GM10266 (cell line): ENCODE measurements around the gene ZNF808.
A peak's percentile ranks its signal among the peaks of the same experiment; 100 is the strongest.
"Not testable (repeated sequence)": the region's sequence is repeated elsewhere in the genome, so short reads cannot be mapped to it uniquely, and the experiment has no call there.

Source experiments
- DNase-seq: peaks from one replicate; pipeline ENCODE4 v3.0.0; 2012; ENCODE audit errors: extremely low spot score
- TF ChIP-seq, protein P1 (sequence below): IDR thresholded peaks from 2 replicates; pipeline ENCODE4 v1.5.1; 2012; ENCODE audit warnings: mild to moderate bottlenecking, low read depth; ENCODE audit not compliant: control insufficient read depth, insufficient read depth; ENCODE audit errors: missing control alignments

Gene ZNF808

DNA sequence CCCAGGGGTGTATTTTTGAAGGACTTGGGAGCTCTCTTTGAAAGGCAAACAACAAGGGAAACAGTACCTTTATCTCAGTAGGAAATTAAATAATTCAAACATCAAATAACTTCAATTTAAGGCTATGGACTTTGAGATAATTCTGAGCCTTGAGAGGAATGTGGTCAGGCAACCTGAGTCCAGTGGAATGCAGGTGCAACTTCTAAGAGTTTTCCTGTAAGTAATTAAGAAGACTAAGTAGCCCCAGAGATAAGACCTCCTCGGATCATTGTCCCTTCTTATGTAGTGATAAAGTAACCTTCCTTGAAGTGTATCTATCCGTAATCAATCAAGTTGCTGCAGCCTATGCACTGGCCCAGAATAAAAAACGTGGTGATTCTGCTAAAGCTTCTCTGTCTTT lies 71.8 kb downstream of the ZNF808 start:
- no peak for DNase-seq

DNA sequence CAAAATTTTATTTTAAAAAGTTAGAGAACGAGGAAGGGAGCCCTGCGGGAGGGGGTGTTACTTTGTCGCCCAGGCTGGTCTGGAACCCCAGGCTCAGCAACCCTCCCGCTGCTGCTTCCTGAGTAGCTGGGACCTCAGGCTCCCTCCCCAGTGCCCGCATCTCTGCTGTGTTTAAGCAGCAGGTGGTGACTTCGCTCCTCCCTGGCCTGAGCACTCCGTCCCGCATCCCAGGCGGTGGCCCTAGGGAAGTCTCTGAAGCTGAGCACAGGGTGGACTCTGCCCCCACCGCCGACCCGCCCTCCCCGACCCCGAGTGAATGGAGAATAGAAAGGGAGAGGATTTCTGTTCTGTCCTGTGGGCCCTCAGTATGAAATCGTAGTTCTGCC lies 73.2 kb downstream of the ZNF808 start:
- DNase-seq: no peak
- TF ChIP-seq, protein P1, sequence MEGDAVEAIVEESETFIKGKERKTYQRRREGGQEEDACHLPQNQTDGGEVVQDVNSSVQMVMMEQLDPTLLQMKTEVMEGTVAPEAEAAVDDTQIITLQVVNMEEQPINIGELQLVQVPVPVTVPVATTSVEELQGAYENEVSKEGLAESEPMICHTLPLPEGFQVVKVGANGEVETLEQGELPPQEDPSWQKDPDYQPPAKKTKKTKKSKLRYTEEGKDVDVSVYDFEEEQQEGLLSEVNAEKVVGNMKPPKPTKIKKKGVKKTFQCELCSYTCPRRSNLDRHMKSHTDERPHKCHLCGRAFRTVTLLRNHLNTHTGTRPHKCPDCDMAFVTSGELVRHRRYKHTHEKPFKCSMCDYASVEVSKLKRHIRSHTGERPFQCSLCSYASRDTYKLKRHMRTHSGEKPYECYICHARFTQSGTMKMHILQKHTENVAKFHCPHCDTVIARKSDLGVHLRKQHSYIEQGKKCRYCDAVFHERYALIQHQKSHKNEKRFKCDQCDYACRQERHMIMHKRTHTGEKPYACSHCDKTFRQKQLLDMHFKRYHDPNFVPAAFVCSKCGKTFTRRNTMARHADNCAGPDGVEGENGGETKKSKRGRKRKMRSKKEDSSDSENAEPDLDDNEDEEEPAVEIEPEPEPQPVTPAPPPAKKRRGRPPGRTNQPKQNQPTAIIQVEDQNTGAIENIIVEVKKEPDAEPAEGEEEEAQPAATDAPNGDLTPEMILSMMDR: no peak

More for the DNA sequence above, 71.8 kb downstream of the ZNF808 start:
- TF ChIP-seq, protein P1: no peak

DNA sequence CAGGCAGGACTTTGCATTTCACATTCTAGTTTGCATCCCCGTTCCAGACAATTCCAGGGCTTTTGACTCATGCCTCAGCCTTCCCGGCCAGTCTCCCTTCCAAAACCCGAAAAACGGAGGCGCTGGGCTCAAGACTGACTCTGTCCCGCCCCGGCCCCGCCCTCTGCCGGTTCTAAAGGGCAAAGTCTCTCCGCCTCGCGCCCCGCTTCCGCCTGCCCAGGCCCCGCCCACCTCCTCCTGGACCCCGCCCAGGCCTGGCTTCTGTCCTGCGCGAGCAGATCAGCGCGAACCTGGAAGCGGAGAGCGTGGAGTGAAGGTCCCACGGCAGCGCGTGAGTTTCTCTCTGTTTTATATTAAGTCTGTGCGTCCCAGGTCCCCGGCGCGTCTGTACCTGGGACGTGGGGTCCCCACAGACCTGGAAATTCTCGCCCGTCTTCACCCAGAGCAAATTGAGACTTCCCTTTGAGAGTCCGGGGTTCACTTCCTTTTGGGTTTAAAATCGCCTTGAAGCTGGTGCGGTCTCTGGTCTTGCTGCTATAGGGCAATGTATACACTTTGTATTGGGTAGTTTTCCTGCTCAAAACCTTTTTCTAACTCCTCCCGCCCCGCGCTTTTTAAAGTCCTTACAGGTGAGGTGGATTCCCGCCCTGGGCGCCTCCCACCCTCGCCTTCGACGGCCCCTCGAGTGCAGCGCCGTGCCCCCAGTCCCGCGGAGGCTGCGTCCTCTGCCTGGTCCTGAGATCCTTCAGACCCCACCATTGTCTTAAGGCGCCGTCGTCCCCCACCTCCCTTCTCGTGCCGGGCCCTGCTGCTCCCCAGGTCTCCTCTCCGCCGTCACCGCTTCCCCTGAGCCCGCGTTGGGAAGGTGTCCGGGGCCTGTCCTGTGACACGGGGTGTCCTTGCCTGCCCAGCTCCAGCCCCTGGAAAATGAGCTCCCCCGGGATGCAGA lies 73.8 kb downstream of the ZNF808 start:
- TF ChIP-seq, protein P1: peak; percentile 20
- DNase-seq: peak; percentile 92

DNA sequence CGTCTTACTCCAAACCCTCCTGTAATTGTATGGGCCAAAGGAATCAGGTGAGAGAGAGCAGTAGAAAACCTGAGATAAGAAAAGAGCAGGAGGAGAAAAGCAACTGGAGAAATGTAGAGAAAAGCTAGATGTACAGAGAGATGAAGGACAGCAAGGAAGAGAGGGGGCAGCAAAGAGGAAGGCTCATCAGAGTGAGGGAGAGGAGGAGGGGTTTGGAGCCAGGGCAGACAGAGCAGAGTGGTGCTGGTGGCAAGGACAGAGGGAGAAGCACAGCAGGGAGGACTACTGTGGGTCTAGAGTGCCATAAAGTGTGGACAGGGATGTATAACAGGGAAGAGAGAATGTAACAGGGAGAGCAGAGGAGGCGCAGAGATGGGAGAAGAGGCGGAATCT lies 74.5 kb downstream of the ZNF808 start:
- DNase-seq: not testable (repeated sequence)

DNA sequence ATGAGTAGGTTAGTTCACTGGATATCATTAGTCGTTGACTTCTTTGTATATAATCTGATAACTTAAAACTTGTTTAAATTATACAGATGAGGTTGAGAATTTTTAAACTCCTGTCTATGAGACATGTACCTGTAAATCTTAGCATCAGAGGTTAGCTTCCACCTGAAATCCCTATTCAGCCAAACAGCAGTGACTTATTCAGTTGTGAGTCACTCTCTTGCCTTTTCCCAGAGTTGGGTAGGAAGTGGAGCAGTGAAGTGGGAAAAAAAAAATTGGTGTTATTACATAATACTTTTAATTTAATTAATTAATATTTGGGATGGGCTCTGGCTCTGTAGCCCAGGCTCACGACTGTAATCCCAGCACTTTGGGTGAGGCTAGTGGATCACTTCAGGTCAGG lies 75.5 kb downstream of the ZNF808 start:
- TF ChIP-seq, protein P1: no peak
- DNase-seq: no peak

DNA sequence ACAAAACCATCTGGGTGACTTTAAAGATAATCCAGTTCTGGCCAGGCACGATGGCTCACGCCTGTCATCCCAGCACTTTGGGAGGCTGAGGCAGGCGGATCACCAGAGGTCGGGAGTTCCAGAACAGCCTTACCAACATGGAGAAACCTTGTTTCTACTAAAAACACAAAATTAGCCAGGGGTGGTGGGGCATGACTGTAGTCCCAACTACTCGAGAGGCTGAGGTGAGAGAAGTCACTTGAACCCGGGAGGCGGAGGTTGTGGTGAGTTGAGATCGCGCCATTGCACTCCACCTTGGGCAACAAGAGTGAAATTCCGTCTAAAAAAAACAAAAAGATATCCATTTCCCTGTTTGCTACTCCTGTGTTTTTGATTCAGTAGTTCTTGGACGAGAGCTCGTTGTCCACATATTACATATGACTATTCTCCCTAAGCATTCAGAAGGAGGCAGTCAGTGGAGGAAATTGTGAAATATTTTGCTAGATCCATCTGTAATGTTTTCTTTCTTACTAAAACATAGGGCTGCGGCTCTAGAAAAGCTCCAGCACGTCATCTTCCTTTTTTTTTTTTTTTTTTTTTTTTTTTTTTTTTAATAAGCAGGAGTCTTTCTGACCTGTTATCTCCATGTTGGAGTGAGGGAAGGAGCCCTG lies 76.2 kb downstream of the ZNF808 start:
- TF ChIP-seq, protein P1: no peak
- no peak for DNase-seq
